ENCODE results near the gene ZKSCAN1. TPM values are rescaled to one million over a fixed set of nuclear protein-coding genes. Genes with fewer than 3 reads are reported as not detected.

ZKSCAN1 gene
- total RNA-seq, 1 experiment from 2014 or later: 14.2 TPM

GRCh38 chr7:100038326-100038725 is 22.9 kb downstream of the ZKSCAN1 start:
- DNase-seq (ENCODE audit: low read depth): no peak

DNA sequence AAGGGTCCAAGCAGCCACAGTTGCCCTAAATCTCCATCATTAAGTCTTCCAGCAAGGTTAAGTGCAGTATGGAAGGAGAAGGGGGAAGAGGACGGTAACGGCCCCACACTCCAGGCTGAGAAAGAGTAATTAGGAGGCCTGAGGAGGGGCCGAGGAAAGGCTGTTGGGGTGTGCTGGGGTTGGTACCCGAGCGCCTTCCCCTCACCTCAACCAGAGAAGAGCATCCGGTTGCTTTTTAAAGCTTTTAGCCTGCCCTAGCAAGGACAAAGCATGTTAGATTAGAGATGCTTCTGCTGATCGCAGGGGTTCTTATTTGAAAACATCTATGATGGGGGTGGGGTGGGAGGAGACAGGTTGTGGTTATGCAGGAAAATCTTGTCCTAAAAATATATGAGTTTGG is 25.2 kb downstream of the ZKSCAN1 start:
- DNase-seq (ENCODE audit: low read depth): no peak

DNA sequence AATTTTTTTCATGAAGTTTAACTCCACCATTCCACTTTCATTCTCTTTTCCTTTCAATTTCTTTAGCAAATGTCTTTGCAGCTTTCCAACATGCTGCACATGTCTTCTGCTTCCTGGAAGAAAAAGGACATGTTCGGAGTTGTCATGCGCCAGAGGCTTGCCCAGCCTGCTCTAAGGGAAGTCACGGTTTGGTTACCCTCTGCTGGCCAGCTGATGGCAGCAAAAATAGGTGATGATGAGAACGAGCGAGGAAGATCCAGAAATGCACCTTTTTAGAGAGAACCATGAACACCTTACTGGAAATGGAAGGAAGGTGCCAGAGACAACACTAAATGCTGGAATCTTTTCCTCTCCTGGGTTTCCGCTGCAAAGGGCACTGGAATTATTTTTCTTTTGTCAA is 29.3 kb downstream of the ZKSCAN1 start:
- DNase-seq (ENCODE audit: low read depth): peak; percentile 53

DNA sequence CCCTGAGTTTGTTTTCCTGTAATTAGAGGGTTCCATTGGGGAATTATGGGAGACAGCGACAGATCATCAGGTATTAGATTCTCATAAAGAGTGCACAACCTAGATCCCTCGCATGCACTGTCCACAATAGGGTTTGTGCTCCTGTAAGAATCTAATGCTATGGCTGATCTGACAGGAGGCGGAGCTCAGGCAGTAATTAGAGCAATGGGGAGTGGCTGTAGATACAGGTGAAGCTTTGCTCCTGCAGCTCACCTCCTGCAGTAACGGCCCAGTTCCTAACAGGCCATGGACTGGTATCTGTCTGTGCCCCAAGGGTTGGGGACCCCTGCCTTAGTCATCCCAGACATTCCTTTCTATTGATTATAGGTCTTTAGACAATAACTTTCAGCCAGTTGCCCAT is 33.3 kb downstream of the ZKSCAN1 start:
- DNase-seq (ENCODE audit: low read depth): no peak

DNA sequence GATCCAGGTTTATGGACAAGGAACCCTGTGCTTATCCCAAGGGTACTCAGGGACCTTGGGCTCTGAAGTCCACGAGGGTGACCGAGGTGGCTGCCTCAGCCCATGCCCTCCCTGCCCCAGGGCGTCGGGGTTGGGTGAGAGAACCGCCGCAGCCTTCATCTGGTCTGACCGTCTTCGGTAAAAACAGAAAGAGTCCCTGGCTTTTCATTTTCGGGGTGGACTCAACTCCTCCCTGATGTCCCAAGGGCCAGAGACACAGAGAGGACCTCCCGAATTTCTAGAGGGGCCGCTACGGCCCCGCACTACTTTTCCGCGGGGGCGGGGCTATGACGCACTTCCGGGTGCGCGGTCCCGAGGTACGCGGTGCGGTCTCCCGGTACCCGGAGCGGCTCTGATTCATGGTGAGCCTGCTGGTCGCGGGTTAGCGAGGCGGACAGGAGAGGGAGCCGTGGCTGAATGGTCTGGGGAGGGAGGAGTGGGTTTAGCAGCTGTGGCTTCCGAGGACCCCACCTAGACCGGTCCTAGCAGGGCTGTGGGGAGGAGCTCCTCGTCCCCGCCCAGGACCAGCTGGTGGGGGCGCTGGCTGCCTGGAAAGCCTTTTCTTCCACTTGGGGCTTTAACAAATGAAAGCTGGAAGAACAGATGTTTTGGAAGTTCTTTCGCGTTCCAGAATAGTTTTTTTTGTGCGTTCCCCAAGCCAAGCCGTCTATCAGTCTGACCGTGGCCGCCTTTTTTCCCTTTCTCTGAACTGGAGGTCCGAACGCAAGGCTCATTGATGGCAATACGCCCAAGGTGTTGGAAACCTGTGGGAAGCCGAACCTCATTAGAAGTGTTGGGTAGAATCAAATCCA is 34.3 kb downstream of the ZKSCAN1 start, which contains the start of gene ZSCAN21:
TSS of gene ZSCAN21 (plus strand) at position 334 of the 851 bp plus-strand sequence. CDS start 7,233 bp downstream, outside the sequence.
- peak; percentile 93 for DNase-seq (ENCODE audit: low read depth)

GRCh38 chr7:100051611-100052010 is 36.2 kb downstream of the ZKSCAN1 start:
- no peak for DNase-seq (ENCODE audit: low read depth)

- DNase-seq (ENCODE audit: low read depth): peak; percentile 76
These were observed 37.8 kb downstream of the ZKSCAN1 start for GRCh38 chr7:100053215-100053614.

DNA sequence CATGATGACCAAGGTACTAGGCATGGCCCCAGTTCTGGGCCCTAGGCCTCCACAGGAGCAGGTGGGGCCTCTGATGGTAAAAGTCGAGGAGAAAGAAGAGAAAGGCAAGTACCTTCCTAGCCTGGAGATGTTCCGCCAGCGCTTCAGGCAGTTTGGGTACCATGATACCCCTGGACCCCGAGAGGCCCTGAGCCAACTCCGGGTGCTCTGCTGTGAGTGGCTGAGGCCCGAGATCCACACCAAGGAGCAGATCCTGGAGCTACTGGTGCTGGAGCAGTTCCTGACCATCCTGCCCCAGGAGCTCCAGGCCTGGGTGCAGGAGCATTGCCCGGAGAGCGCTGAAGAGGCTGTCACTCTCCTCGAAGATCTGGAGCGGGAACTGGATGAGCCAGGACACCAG is 41.6 kb downstream of the ZKSCAN1 start:
- DNase-seq (ENCODE audit: low read depth): no peak

- no peak for DNase-seq (ENCODE audit: low read depth)
These were observed 43.9 kb downstream of the ZKSCAN1 start for GRCh38 chr7:100059251-100059739.

- DNase-seq (ENCODE audit: low read depth): no peak
These were observed 46.3 kb downstream of the ZKSCAN1 start for GRCh38 chr7:100061518-100062193.

- no peak for DNase-seq (ENCODE audit: low read depth)
These were observed 48.0 kb downstream of the ZKSCAN1 start for GRCh38 chr7:100063376-100063775.

DNA sequence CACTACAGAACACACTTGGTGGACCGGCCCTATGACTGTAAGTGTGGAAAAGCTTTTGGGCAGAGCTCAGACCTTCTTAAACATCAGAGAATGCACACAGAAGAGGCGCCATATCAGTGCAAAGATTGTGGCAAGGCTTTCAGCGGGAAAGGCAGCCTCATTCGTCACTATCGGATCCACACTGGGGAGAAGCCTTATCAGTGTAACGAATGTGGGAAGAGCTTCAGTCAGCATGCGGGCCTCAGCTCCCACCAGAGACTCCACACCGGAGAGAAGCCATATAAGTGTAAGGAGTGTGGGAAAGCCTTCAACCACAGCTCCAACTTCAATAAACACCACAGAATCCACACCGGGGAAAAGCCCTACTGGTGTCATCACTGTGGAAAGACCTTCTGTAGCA is 48.8 kb downstream of the ZKSCAN1 start:
- no peak for DNase-seq (ENCODE audit: low read depth)

DNA sequence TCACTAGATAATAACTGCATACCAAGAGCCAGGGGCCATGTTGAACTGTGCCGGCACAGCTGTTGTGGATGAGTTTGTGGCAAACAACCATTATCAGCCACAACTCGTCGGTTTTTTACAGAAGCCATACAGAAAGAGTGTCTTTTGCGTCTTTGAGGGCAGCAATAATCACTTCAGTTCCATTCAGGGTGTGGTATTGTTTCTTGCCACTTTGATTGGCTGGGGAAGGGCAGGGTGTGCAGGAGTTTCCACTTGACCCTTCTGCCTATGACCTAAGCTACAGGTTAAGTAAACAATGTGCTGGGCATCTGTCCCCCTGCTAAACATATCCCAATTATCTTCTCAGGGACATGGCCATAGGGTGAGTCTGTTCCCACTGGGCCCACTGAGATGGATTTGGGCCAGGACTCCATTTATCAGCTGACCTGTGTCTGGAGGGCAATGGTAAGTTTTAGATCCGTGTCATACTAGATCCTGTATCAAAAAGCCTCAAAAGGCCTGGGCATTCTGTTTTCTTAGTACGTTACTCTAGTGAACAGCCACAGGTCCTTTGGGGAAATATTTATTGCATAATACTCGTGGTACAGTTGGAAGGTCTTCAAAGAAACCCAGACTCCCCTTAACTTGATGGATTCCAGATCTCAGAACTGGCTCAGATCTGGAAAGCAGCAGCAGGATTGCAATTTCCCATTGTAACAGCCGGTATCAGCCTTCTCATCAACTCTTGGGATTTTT is 50.2 kb downstream of the ZKSCAN1 start:
- DNase-seq (ENCODE audit: low read depth): no peak

- no peak for DNase-seq (ENCODE audit: low read depth)
These were observed 51.6 kb downstream of the ZKSCAN1 start for GRCh38 chr7:100066953-100067352.

DNA sequence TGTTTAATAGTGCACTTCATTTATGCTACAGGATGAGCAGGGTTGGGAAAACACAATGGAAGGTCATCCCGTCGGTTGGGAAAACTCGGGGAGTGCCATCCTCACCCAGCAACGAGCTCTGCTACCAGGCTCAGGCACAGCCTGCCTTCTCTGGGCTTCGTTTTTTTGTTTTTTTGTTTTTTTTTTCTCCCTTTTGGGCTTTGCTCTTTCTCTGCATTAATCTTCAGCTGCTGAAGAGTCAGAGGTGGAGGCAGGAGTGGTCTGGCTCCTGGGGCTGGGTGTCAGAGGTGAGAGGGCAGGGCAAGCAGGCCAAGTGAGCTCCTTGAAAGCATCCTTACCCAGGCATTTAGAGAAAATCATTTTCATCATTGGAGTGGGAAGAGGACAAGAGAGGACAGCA is 54.6 kb downstream of the ZKSCAN1 start:
- DNase-seq (ENCODE audit: low read depth): no peak

GRCh38 chr7:100071018-100071723 is 55.8 kb downstream of the ZKSCAN1 start:
- no peak for DNase-seq (ENCODE audit: low read depth)

DNA sequence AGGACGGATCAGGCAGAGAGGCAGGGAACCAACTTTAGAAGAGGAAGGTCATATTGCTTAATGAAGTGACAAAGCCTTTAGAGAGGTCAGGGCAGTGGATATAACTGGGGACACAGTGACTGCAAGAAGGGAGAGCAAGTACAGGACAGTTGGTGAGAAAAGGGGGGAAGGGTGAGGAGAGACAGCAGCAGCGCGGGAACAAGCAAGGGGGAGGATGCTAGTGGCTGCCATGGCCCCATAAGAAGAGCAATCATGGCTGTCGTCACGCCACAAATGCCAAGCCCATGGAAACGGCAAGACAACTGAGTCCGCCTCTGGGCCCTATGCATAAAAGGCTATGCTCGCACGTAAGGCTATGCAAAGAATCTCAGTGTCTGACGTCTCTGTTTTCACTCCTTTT is 57.1 kb downstream of the ZKSCAN1 start:
- no peak for DNase-seq (ENCODE audit: low read depth)

DNA sequence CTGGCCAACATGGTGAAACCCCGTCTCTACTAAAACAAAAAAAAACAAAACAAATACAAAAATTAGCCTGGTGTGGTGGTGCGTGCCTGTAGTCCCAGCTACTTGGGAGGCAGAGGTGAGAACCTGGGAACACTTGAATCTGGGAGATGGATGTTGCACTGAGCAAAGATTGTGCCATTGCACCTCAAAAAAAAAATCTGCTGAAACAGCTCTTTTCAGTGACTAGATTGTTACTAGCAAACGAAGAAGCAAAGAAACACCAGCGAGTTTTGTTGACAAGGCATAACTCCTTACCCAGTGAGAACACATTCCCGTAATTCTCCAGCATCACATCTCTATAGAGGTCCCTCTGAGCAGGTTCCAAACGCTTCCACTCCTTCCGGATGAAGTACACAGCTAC is 59.4 kb downstream of the ZKSCAN1 start:
- no peak for DNase-seq (ENCODE audit: low read depth)

GRCh38 chr7:100075418-100075817 is 60.0 kb downstream of the ZKSCAN1 start:
- no peak for DNase-seq (ENCODE audit: low read depth)

- DNase-seq (ENCODE audit: low read depth): no peak
These were observed 61.8 kb downstream of the ZKSCAN1 start for GRCh38 chr7:100077205-100077604.

GRCh38 chr7:100079024-100079560 is 63.7 kb downstream of the ZKSCAN1 start:
- DNase-seq (ENCODE audit: low read depth): no peak
